ENCODE measurements around the gene GLT1D1. TPM values are rescaled to one million over a fixed set of nuclear protein-coding genes. Genes with fewer than 3 reads are reported as not detected.

The GLT1D1 gene
- total RNA-seq, 2 experiments from 2014 or later: 0.32 TPM; not detected in 1

DNA sequence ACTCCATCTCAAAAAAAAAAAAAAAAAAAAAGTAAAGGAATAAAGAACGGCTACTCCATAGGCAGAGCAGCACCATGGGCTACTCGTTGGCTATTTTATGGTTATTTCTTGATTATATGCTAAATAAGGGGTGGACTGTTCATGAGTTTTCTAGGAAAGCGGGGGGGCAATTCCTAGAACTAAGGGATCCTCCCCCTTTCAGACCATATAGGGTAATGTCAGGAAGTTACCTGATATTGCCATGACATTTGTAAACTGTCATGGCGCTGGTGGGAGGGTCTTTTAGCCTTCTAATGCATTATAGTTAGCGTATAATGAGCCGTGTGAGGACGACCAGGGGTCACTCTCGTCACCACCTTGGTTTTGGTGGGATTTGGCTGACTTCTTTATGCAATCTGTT is 142.3 kb downstream of the GLT1D1 start:
- Histone ChIP-seq H2AFZ (ENCODE audit: low read length) (no peak overlapping the region), H3K9me3 (ENCODE audit: low read length) (no peaks in the 10 kb centered on the region), H3K36me3 (ENCODE audit: insufficient read depth, low read length) (no peaks in the 10 kb centered on the region), H3K4me2 (ENCODE audit: low read length) (no peak overlapping the region), H3K4me3 (ENCODE audit: low read depth, low read length, poor library complexity, severe bottlenecking) (no peak overlapping the region), H4K20me1 (ENCODE audit: insufficient read depth, low read length) (no peaks in the 10 kb centered on the region), H3K9me2 (ENCODE audit: insufficient read depth, low read length) (no peaks in the 10 kb centered on the region), H3K79me2 (ENCODE audit: insufficient read depth, low read depth, low read length) (no peaks in the 10 kb centered on the region), H3K27ac (ENCODE audit: low read depth, low read length, poor library complexity, severe bottlenecking) (no peak overlapping the region), H3K4me1 (ENCODE audit: insufficient read depth, low read length, poor library complexity, severe bottlenecking) (no peaks in the 10 kb centered on the region)
- ChIA-PET CTCF (ENCODE audit: unreplicated experiment) (no interaction called here), POLR2A (no interaction called here)
- BruUV-seq (replicated peaks): no TSS peak
- no peak for DNase-seq (ENCODE audit: low spot score)
- TF ChIP-seq EZH2phosphoT487 (IDR thresholded peaks at IDR 0.05; ENCODE audit: borderline replicate concordance, low read depth, low read length) (no peak), CTCF (conservative IDR thresholded peaks at IDR 0.05; ENCODE audit: low read length) (no peak)
- intact Hi-C loops (cut with micrococcal nuclease; ENCODE audit: unreplicated experiment): no loop called here

DNA sequence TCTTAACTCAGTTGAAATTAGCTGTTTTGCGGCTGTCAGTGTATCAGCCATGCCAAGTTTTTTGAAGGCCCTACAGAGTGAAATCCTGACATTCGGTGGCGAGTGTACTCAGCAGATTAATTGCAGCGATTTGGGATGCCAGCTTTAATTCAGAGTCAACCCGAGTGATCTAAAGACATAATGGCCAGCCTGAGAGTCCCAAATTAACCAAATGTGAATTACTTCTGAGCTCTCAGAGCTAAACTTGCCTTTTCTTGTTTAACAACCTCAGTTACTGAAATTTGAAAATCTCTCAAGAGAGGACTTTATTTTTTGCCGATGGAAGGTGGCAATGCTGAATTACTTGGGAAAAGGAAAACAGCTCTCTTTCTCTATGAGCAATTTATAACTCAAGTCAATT is 148.5 kb downstream of the GLT1D1 start:
- POLR2A ChIA-PET: no interaction called here
- TF ChIP-seq CTCF (conservative IDR thresholded peaks at IDR 0.05; ENCODE audit: low read length) (no peak), EZH2phosphoT487 (IDR thresholded peaks at IDR 0.05; ENCODE audit: borderline replicate concordance, low read depth, low read length) (no peak)
- intact Hi-C loops (cut with micrococcal nuclease; ENCODE audit: unreplicated experiment): no loop called here

DNA sequence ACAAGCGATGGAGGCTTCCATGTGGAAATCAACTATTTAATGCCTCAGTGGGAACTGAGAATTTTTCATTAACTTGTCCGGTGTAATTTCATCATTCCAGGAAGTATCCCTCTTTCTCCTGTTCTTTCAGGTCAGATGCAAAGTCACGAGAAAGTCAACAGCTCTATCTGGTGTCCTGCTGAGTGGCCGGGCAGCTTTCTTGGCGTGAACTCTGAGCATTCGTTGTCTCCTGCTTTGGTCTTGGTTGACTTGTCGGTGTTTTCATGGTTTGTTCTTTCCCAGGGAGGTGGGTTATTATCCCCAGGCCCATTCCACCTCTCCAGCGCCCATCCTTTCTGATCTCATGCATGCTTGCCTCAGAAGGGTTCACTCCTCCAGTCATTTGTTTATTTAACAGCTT is 149.1 kb downstream of the GLT1D1 start:
- no peaks in the 10 kb centered on the region for H3K4me1 ChIP-seq (ENCODE audit: insufficient read depth, low read length, poor library complexity, severe bottlenecking)
- intact Hi-C loops (cut with micrococcal nuclease; ENCODE audit: unreplicated experiment): no loop called here
- no peaks in the 10 kb centered on the region for H3K9me2 ChIP-seq (ENCODE audit: insufficient read depth, low read length)
- H3K9me3 ChIP-seq (ENCODE audit: low read length): no peaks in the 10 kb centered on the region
- no peak for DNase-seq (ENCODE audit: low spot score)
- TF ChIP-seq CTCF (conservative IDR thresholded peaks at IDR 0.05; ENCODE audit: low read length) (no peak), EZH2phosphoT487 (IDR thresholded peaks at IDR 0.05; ENCODE audit: borderline replicate concordance, low read depth, low read length) (no peak)
- H3K36me3 ChIP-seq (ENCODE audit: insufficient read depth, low read length): no peaks in the 10 kb centered on the region
- ChIA-PET CTCF (ENCODE audit: unreplicated experiment) (no interaction called here), POLR2A (interaction anchor here (0.7 kb wide), 1 partner anchor 707 kb away, joined by 3 read pairs; no protein-coding TSS in a partner anchor)
- H4K20me1 ChIP-seq (ENCODE audit: insufficient read depth, low read length): no peaks in the 10 kb centered on the region
- no peak overlapping the region for H3K4me2 ChIP-seq (ENCODE audit: low read length)
- no peaks in the 10 kb centered on the region for H3K79me2 ChIP-seq (ENCODE audit: insufficient read depth, low read depth, low read length)
- no peak overlapping the region for H3K4me3 ChIP-seq (ENCODE audit: low read depth, low read length, poor library complexity, severe bottlenecking)
- no peak overlapping the region for H3K27ac ChIP-seq (ENCODE audit: low read depth, low read length, poor library complexity, severe bottlenecking)
- H2AFZ ChIP-seq (ENCODE audit: low read length): no peak overlapping the region
- no TSS peak for BruUV-seq (replicated peaks)

More for the DNA sequence above, 148.5 kb downstream of the GLT1D1 start:
- no peak overlapping the region for H3K27ac ChIP-seq (ENCODE audit: low read depth, low read length, poor library complexity, severe bottlenecking)
- H3K9me3 ChIP-seq (ENCODE audit: low read length): no peaks in the 10 kb centered on the region
- no TSS peak for BruUV-seq (replicated peaks)
- H2AFZ ChIP-seq (ENCODE audit: low read length): no peak overlapping the region
- CTCF ChIA-PET (ENCODE audit: unreplicated experiment): no interaction called here
- no peak for DNase-seq (ENCODE audit: low spot score)
- H3K36me3 ChIP-seq (ENCODE audit: insufficient read depth, low read length): no peaks in the 10 kb centered on the region
- no peak overlapping the region for H3K4me2 ChIP-seq (ENCODE audit: low read length)
- H3K79me2 ChIP-seq (ENCODE audit: insufficient read depth, low read depth, low read length): no peaks in the 10 kb centered on the region
- no peak overlapping the region for H3K4me3 ChIP-seq (ENCODE audit: low read depth, low read length, poor library complexity, severe bottlenecking)
- no peaks in the 10 kb centered on the region for H3K4me1 ChIP-seq (ENCODE audit: insufficient read depth, low read length, poor library complexity, severe bottlenecking)
- H3K9me2 ChIP-seq (ENCODE audit: insufficient read depth, low read length): no peaks in the 10 kb centered on the region
- no peaks in the 10 kb centered on the region for H4K20me1 ChIP-seq (ENCODE audit: insufficient read depth, low read length)
